GM03348 (cell line): ENCODE data around the gene MAST4.

Source experiments
- DNase-seq: peaks from one replicate; pipeline ENCODE4 v3.0.0; 2012; ENCODE audit warnings: low spot score

The MAST4 gene

DNA sequence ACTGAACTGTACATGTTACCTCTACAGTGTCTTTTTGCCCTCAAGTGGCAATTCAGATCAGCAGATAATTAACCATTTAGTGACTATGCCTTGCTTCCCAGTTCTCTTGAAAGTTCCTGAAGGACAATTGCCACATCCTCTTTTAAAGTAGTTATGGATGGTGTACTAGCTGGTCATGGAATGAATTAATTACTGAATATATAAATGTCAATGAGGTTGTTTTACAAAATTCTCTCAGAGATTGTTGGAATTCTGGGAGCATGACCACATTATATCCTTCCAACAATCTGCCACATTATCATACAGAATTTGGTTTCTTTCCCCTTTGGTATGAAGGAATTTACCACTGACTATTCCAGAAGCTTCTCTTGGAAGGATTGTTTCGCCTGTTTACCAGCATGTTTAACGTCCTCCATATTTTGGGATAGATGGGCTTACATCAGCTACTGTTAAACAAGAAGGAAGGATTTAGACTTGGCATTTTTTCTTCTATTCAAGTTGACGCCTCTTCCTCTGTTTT, 424.0 kb downstream of the MAST4 start:
- no peak for DNase-seq

- no peak for DNase-seq
Observed at GRCh38 chr5:67021031-67021430, 424.8 kb downstream of the MAST4 start.

GRCh38 chr5:67021521-67021920, 425.3 kb downstream of the MAST4 start:
- DNase-seq: no peak

GRCh38 chr5:67021962-67022361, 425.8 kb downstream of the MAST4 start:
- peak; percentile 28 for DNase-seq

DNA sequence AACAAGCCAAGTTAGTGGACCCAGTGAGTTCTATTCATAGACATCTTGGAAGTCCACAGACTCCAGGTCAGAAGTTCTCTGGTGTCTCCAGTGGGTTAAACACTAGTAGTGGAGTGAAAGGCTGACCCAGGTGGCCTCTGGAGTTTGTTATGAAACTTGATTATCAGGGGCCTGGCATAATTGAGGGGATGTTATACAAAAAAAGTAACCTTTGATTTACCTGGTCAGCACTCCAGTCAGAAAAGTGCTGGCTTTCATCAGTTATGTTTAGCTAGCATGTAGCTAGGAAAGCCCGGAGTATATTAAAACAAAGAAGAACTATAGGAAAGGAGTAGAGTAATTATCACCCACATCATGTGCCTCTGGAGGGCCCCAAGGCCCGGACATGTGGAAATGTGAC, 429.3 kb downstream of the MAST4 start:
- DNase-seq: no peak

- no peak for DNase-seq
Observed at GRCh38 chr5:67026278-67026677, 430.1 kb downstream of the MAST4 start.

- no peak for DNase-seq
Observed at GRCh38 chr5:67027171-67027570, 431.0 kb downstream of the MAST4 start.

DNA sequence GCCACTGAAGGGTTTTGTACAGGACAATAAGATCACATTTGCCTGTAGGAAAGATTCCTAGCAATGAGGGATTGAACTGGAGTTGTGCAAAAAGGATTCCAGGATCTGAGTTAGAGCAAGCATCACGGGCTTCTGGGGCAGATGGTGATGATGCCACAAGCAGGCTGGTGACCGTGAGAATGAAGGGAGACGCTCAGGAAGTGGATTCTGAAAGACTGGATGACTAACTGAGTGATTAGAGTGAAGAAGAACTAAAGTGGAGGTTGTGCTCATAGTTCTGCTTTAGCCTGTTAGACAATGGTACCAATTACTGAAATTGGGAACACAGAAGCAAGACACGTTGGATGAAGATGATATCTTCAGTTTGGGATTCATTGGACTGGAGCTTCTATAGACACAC, 432.2 kb downstream of the MAST4 start:
- DNase-seq: no peak

DNA sequence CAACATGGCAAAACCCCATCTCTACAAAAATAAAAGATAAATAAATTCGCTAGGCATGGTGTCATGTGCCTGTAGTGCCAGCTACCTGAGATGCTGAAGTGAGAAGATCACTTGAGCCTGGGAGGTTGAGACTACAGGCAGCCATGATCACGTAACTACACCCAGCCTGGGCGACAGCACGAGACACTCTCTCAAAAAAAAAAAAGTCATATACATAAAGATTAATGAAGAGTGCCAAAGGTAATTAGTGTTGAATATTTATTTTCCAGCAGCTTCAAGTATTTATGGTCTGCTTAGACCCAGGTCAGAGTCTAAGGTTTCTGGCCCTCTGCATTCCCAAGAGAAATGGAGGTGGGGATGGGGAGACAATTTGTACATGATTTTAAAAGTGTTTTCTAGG, 432.7 kb downstream of the MAST4 start:
- DNase-seq: no peak

- DNase-seq: no peak
Observed at GRCh38 chr5:67029481-67029880, 433.3 kb downstream of the MAST4 start.

DNA sequence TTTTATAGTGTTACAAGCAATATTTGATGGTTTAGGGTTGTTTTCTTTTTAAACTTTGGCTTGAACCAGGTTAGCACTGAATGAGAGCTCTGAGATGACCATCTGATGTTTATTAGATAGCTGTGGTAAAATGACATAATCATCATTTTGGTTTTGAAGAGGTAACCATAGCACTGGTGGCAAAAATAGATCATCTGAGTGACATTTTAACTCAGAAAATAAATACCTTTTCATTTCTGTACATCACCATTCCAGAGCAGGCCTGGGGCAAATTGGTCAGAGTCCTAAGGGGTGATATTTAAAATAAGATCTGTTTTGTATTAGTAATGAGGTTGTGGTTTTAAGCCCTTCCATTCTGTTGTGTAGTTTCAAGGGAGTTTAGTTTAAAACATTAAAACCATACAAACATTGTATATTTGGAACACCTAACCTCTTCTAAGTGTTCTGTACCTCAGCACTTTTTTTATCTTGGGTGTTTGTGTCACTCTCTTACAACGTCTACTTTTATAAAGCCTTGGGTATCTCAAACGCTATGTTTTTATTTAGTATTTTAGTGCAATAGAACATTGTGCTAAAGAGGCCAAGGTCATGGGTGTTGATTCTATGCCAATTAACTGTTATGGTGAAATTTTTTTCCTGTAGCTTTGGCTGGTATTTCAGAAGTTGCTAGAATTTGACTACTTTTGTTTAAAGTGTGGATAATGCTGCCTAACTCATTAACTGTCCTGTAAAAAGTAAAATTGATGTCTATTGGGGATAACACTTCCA, 434.3 kb downstream of the MAST4 start:
- no peak for DNase-seq

DNA sequence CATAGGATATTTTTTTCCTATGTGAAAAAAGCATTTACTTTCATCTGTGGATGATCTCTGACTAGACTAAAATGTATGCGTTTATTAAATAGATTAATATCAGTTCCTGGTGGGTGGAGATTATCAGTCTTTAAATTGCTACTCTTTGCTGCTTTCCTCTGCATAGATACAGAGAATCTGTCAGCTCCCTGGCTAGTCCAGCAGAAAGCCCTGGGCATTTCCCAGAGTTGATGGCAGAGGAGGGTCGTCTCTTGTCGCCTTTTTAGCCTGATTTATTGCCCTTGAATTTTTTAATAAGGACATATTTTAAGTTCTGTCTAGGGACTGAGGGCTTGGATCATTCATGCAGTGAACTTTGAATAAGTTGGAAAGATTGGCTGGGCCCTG, 434.9 kb downstream of the MAST4 start:
- no peak for DNase-seq

GRCh38 chr5:67031692-67032091, 435.5 kb downstream of the MAST4 start:
- DNase-seq: no peak

GRCh38 chr5:67032921-67033664, 436.9 kb downstream of the MAST4 start:
- DNase-seq: no peak

GRCh38 chr5:67033880-67034651, 437.9 kb downstream of the MAST4 start:
- DNase-seq: no peak

- DNase-seq: no peak
Observed at GRCh38 chr5:67035098-67035740, 439.0 kb downstream of the MAST4 start.

DNA sequence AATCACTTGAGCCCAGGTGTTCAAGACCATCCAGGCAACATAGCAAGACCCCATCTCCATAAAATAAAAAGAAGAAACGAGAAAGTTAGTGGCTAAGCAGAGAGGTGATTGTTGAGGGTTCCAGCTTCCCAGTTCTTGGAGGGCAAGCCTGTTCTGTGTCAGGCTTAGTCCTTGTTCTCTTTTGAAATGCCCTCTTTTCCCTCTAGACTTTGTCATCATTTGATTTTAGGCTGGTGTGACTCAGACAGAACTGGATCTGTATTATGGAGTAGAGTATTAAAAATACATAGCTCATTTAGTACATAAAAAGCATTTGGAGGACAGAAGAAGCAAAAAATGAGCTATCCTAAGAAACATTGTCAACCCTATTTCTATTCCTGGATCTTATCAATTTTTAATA, 441.0 kb downstream of the MAST4 start:
- no peak for DNase-seq

GRCh38 chr5:67038817-67039603, 442.8 kb downstream of the MAST4 start:
- peak; percentile 29 for DNase-seq

DNA sequence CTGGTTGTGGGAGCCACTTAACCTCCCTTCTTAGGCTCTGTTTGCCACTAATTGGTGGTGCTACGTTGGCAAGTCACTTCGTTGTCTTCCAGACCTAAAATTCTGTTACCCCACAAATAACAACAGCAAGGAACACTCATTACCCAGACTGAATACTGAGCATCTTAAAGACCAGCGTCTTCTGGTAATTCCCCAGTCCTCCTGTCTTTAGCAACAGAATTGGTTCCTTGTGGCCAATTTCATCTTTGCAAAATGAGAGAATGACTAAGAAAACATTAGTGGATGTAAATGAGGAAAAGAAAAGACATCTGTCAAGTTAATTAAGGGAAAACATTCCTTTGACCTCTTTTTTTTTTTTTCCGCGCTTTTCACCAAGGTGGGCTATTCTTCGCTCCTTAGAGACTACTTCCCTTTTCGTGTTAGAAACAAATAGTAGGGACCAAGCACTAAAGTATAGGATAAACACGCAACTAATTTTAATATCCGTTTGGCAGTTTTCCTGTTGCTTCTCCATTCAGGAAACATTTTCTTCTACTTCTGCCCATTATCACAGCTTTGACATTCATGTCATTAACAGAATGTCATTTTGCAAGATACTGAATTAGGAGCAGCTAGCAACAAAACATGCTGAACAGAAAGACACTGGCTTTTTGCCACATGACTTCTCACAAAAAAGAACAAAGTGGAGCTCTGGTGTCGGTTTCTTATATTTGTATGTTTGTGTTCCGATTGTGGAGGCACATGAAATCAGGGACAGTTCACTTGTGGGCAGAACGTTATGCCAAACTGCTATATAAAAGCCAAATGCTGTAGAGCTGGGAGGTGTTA, 446.2 kb downstream of the MAST4 start:
- DNase-seq: no peak

- DNase-seq: no peak
Observed at GRCh38 chr5:67043796-67044511, 447.8 kb downstream of the MAST4 start.
